Left ventricle myocardium inferior (tissue), 1 donor: ENCODE data around the gene NBAS. TPM values are rescaled to one million over a fixed set of nuclear protein-coding genes. Genes with fewer than 3 reads are reported as not detected.

Experiments
- DNase-seq: peaks from one replicate; pipeline ENCODE4 v3.0.0-alpha.2; 2020
- H3K27ac ChIP-seq: fragments of 200-600 bp; replicated peaks from 2 replicates; pipeline ENCODE4 v1.8.0; 2021
- H3K27me3 ChIP-seq: fragments of 200-600 bp; 2 replicates; pipeline ENCODE4 v1.8.0; 2021; ENCODE audit warnings: low read depth
- H3K36me3 ChIP-seq: fragments of 200-600 bp; 2 replicates; pipeline ENCODE4 v1.8.0; 2021
- H3K4me1 ChIP-seq: fragments of 200-600 bp; 2 replicates; pipeline ENCODE4 v1.8.0; 2021
- H3K4me3 ChIP-seq: fragments of 200-600 bp; 2 replicates; pipeline ENCODE4 v1.8.0; 2021; ENCODE audit warnings: mild to moderate bottlenecking, moderate library complexity
- H3K9me3 ChIP-seq: fragments of 200-600 bp; replicated peaks from 2 replicates; pipeline ENCODE4 v1.8.0; 2021
- intact Hi-C: fragments of 100-400 bp; cut with micrococcal nuclease; formaldehyde crosslinking; loops from one replicate; pipeline ENCODE4 v1.11.0; 2022
- total RNA-seq: library from RNA; stranded (reverse); fragmentation: NEBNext Ultra II Directional; extraction: Animal tissue kit (Norgen Biotek cat#: 25700); gene quantifications from one replicate; pipeline ENCODE4 v1.2.1, GENCODE V29; 2021
- TF ChIP-seq, protein P1 (sequence below): fragments of 200-600 bp; IDR thresholded peaks from 2 replicates; pipeline ENCODE4 v1.8.0; 2021; ENCODE audit warnings: antibody characterized with exemption, mild to moderate bottlenecking, borderline replicate concordance
- donor health status: DM: no; HTN: yes; CAD: no; lungs with severe emphysema.

Gene NBAS
- total RNA-seq, 1 donor from 2014 or later: 50.6 TPM

DNA sequence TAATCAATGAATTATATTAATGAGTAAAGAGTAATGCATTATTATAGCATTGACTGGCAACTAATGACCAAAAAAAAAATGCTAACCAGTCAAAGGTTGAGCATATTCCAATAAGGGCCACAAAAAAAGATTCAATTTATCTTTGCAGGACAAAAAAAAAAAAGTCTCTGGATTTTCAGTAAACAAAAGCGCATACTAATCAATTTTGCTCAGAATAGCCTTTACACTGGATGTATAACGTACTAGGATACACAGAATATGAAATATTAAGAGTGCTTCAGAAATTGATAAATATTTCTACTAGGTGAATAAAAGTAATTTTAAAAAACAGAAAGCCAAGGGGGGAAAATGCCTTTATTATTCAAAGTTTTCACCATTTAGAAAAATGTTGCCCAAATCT, 74.4 kb downstream of the NBAS start:
- no peak overlapping the region for H3K27ac ChIP-seq
- intact Hi-C loops: no loop called here
- peaks cover 52% of the 10 kb centered on the region for H3K36me3 ChIP-seq
- no peak for DNase-seq
- H3K9me3 ChIP-seq: no peaks in the 10 kb centered on the region
- no peak overlapping the region for H3K4me3 ChIP-seq
- H3K27me3 ChIP-seq: no peaks in the 10 kb centered on the region
- TF ChIP-seq, protein P1, sequence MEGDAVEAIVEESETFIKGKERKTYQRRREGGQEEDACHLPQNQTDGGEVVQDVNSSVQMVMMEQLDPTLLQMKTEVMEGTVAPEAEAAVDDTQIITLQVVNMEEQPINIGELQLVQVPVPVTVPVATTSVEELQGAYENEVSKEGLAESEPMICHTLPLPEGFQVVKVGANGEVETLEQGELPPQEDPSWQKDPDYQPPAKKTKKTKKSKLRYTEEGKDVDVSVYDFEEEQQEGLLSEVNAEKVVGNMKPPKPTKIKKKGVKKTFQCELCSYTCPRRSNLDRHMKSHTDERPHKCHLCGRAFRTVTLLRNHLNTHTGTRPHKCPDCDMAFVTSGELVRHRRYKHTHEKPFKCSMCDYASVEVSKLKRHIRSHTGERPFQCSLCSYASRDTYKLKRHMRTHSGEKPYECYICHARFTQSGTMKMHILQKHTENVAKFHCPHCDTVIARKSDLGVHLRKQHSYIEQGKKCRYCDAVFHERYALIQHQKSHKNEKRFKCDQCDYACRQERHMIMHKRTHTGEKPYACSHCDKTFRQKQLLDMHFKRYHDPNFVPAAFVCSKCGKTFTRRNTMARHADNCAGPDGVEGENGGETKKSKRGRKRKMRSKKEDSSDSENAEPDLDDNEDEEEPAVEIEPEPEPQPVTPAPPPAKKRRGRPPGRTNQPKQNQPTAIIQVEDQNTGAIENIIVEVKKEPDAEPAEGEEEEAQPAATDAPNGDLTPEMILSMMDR: no peak
- peaks cover 6% of the 10 kb centered on the region for H3K4me1 ChIP-seq

DNA sequence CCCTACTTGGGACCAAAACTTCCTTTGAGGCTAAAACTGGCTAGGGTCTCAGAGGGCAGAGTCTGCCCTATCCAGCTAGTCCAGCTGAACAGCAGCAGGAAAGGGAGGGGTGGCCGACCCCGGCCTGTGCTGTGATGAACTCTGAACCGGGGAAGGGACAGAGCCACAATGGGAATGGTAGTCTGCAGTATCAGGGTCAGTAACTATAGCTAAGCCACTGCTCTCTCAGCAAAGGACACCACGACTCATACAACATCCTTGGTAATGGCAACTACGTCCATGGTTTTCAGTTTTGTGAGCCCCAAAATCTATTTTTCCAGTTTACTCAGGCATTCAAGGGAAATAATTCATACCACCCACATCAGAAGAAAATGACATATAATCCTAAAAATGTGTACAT, 75.2 kb downstream of the NBAS start:
- Histone ChIP-seq H3K27me3 (no peaks in the 10 kb centered on the region), H3K36me3 (peaks cover 60% of the 10 kb centered on the region), H3K4me1 (peaks cover 6% of the 10 kb centered on the region), H3K27ac (no peak overlapping the region), H3K4me3 (no peak overlapping the region), H3K9me3 (no peaks in the 10 kb centered on the region)
- TF ChIP-seq, protein P1: no peak
- DNase-seq: no peak
- intact Hi-C loops: no loop called here

DNA sequence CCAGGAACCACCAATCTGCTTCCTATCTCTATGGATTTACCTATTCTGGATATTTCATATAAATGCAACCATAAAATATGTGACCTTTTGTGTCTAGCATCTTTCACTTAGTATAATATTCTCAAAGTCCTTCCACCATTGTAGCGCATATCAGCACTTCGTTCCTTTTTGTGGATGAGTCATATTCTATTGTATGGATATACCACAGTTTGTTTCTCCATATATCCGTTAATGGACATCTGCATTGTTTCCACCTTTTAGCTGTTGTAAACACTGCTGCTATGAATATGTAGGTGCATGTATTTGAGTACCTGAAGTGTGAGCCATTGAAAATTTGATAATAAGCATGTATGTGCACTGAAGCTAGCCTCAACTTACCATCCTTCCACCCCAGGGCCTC, 80.1 kb downstream of the NBAS start:
- TF ChIP-seq, protein P1: no peak
- peaks cover 67% of the 10 kb centered on the region for H3K36me3 ChIP-seq
- no peaks in the 10 kb centered on the region for H3K9me3 ChIP-seq
- intact Hi-C loops: no loop called here
- H3K4me3 ChIP-seq: no peak overlapping the region
- H3K4me1 ChIP-seq: peaks cover 6% of the 10 kb centered on the region
- no peak for DNase-seq
- H3K27me3 ChIP-seq: no peaks in the 10 kb centered on the region
- H3K27ac ChIP-seq: no peak overlapping the region

DNA sequence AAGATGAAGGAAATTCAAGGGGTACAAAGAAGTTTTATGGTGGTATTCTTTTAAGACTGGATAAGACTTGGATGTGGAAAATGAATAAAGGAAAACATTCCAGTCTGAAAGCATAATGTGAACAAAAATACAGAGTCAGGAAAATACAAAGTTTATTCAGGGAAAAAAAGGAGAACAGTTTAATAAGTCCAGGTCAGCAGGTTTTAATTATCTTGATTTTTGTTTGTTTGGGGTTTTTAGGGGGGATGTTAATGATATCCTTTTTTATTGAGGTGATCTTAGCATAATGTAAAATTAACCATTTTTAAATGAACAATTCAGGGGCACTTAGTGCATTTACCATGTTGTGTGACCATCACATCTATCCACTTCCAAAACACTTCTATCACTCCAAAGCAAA, 80.6 kb downstream of the NBAS start:
- no peaks in the 10 kb centered on the region for H3K27me3 ChIP-seq
- H3K4me3 ChIP-seq: no peak overlapping the region
- peaks cover 6% of the 10 kb centered on the region for H3K4me1 ChIP-seq
- intact Hi-C loops: no loop called here
- TF ChIP-seq, protein P1: no peak
- no peak for DNase-seq
- H3K36me3 ChIP-seq: peaks cover 67% of the 10 kb centered on the region
- no peaks in the 10 kb centered on the region for H3K9me3 ChIP-seq
- no peak overlapping the region for H3K27ac ChIP-seq

DNA sequence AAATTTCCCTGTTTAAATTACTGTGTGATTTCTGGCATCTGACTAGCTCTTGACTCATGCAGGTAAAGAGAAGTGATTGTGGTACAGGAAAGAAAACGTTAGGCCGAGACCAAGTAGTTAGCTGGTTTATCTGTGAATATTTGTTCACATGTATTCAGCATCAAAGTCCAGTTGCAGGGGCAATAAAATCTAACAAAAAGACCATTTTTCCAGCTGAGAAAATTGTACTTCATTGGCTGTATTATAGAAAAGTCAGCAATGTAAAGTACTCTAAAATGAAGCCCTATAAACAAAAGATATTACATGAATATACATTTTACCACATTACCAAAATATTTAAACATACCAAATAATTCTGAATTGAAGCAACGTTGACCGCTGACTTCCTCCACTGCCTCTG, 88.3 kb downstream of the NBAS start:
- H3K27ac ChIP-seq: no peak overlapping the region
- DNase-seq: no peak
- intact Hi-C loops: no loop called here
- H3K36me3 ChIP-seq: peaks cover 87% of the 10 kb centered on the region
- H3K4me1 ChIP-seq: peaks cover 9% of the 10 kb centered on the region
- no peak overlapping the region for H3K4me3 ChIP-seq
- H3K9me3 ChIP-seq: no peaks in the 10 kb centered on the region
- TF ChIP-seq, protein P1: no peak
- H3K27me3 ChIP-seq: no peaks in the 10 kb centered on the region

DNA sequence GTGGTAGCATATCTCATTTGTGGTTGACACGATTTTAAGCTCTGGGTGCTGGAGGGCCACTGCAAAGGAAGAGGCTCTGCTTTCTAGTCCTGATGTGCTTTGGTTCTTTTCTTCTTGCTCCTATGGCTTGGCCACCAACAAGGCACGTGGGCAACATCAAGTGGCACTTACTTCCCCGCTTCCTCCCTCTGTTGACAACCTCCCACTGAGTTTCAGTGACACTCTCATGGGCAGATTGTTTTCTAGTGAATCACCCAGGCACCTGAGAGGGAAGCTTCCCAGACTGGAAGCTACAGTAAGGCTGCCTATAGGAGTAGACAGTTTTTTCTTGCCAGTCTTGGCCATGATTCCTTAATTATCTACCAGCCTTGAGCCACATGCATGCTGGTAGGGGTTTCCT, 89.0 kb downstream of the NBAS start:
- peaks cover 87% of the 10 kb centered on the region for H3K36me3 ChIP-seq

More for the DNA sequence above, 89.0 kb downstream of the NBAS start:
- TF ChIP-seq, protein P1: no peak
- no peak overlapping the region for H3K4me3 ChIP-seq
- intact Hi-C loops: no loop called here
- H3K27me3 ChIP-seq: no peaks in the 10 kb centered on the region
- no peaks in the 10 kb centered on the region for H3K9me3 ChIP-seq
- H3K4me1 ChIP-seq: peaks cover 9% of the 10 kb centered on the region
- H3K27ac ChIP-seq: no peak overlapping the region
- no peak for DNase-seq
